Measurements from ENCODE around the gene ARL15.

ARL15 gene

DNA sequence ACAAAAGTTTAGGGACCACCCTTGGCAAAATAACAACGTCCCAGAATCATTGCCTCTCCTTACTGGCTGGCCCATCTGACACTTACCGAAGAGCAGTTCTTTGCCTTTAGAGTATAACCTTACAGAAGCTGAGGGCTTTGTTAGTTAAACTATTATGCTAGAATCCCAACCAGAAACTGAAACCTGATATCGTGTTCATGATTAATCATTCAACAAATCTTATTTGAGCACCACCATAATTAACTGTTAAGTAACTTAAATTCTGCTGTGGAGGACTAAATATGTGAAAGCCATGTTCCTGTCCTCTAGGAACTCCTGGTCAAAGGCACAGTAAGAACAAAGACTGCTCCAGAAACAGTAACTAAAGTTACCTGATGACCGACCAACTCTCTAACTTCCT is 104.9 kb downstream of the ARL15 start:
- no peak for DNase-seq (ENCODE audit: low read depth)
- TF ChIP-seq, protein P1, sequence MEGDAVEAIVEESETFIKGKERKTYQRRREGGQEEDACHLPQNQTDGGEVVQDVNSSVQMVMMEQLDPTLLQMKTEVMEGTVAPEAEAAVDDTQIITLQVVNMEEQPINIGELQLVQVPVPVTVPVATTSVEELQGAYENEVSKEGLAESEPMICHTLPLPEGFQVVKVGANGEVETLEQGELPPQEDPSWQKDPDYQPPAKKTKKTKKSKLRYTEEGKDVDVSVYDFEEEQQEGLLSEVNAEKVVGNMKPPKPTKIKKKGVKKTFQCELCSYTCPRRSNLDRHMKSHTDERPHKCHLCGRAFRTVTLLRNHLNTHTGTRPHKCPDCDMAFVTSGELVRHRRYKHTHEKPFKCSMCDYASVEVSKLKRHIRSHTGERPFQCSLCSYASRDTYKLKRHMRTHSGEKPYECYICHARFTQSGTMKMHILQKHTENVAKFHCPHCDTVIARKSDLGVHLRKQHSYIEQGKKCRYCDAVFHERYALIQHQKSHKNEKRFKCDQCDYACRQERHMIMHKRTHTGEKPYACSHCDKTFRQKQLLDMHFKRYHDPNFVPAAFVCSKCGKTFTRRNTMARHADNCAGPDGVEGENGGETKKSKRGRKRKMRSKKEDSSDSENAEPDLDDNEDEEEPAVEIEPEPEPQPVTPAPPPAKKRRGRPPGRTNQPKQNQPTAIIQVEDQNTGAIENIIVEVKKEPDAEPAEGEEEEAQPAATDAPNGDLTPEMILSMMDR (IDR thresholded peaks at IDR 0.05; ENCODE audit: low read length, missing control alignments), result no peak
- no peak overlapping the region for H3K4me3 ChIP-seq (replicated peaks; ENCODE audit: low read depth, low read length)

- TF ChIP-seq, protein P1 (IDR thresholded peaks at IDR 0.05; ENCODE audit: low read length, missing control alignments), result no peak
- DNase-seq (ENCODE audit: low read depth), result no peak
- H3K4me3 ChIP-seq (replicated peaks; ENCODE audit: low read depth, low read length), result no peak overlapping the region
Measured at GRCh38 chr5:54197018-54197417, 113.4 kb downstream of the ARL15 start.

DNA sequence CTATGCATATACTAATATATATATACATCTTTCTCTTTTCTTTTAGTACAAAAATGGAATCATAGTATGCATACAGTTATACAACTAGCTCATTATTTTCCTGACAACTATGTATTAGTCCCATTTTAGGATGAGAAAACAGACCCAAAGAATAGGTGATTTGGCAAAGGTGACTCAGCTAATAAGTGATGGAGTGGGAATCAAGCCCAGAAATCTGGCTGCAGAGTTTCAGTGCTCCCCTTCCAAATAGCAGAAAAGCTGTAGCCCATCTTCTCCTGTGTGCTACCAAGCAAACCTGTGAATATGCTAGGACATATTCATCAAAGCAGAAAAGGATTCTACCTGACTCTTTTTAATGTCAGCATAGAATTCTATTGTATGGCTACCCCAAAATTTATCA is 114.7 kb downstream of the ARL15 start:
- no peak for DNase-seq (ENCODE audit: low read depth)
- TF ChIP-seq, protein P1 (IDR thresholded peaks at IDR 0.05; ENCODE audit: low read length, missing control alignments), result no peak
- H3K4me3 ChIP-seq (replicated peaks; ENCODE audit: low read depth, low read length), result no peak overlapping the region

DNA sequence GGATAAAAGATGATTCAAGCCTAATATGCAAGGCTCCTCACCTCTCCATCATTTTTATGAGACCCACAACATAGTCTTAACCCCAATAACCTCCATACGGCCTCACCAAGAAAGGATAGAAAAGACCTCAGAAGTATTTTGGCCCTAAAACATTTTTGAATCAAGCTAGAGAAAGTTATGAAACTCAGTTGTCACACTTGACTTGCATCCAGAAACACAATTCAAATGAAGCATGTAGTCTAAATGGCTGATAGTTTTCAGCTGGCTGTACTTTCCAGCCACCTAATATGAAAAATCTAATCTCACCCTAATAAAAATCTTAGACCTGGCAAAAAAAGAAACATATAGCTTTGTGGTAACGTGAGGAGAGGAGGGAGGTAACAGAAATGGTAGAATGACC is 116.1 kb downstream of the ARL15 start:
- H3K4me3 ChIP-seq (replicated peaks; ENCODE audit: low read depth, low read length), result no peak overlapping the region
- TF ChIP-seq, protein P1 (IDR thresholded peaks at IDR 0.05; ENCODE audit: low read length, missing control alignments), result no peak

DNA sequence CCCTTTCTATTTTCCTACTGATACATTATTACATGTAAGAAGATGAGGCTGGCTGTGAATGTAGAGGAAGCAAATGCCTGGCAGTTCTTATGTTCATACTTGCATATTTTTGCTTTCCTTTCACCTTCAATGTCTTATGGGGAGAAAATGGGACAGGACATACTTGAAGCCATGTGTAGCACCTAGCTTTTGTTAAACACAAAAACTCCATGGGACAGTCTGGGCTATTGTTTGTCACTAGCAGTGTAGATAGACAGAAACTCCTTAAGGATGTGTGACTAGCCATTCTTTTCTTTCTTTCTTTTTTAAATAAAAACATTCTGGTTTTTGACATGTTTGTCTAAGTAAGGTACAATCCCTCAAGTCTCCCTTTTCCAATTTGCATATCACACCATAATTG is 122.7 kb downstream of the ARL15 start:
- H3K4me3 ChIP-seq (replicated peaks; ENCODE audit: low read depth, low read length), result no peak overlapping the region
- TF ChIP-seq, protein P1 (IDR thresholded peaks at IDR 0.05; ENCODE audit: low read length, missing control alignments), result no peak
- DNase-seq (ENCODE audit: low read depth), result no peak

More for the DNA sequence above, 116.1 kb downstream of the ARL15 start:
- peak; percentile 10 for DNase-seq (ENCODE audit: low read depth)

GRCh38 chr5:54186912-54187445 is 123.4 kb downstream of the ARL15 start:
- TF ChIP-seq, protein P1 (IDR thresholded peaks at IDR 0.05; ENCODE audit: low read length, missing control alignments), result no peak
- no peak for DNase-seq (ENCODE audit: low read depth)
- H3K4me3 ChIP-seq (replicated peaks; ENCODE audit: low read depth, low read length), result no peak overlapping the region

- TF ChIP-seq, protein P1 (IDR thresholded peaks at IDR 0.05; ENCODE audit: low read length, missing control alignments), result no peak
- no peak for DNase-seq (ENCODE audit: low read depth)
- H3K4me3 ChIP-seq (replicated peaks; ENCODE audit: low read depth, low read length), result no peak overlapping the region
Measured at GRCh38 chr5:54186108-54186507, 124.3 kb downstream of the ARL15 start.

Measured in fibroblast of pulmonary artery (primary cell).